ENCODE results near the gene AGXT.

AGXT gene

DNA sequence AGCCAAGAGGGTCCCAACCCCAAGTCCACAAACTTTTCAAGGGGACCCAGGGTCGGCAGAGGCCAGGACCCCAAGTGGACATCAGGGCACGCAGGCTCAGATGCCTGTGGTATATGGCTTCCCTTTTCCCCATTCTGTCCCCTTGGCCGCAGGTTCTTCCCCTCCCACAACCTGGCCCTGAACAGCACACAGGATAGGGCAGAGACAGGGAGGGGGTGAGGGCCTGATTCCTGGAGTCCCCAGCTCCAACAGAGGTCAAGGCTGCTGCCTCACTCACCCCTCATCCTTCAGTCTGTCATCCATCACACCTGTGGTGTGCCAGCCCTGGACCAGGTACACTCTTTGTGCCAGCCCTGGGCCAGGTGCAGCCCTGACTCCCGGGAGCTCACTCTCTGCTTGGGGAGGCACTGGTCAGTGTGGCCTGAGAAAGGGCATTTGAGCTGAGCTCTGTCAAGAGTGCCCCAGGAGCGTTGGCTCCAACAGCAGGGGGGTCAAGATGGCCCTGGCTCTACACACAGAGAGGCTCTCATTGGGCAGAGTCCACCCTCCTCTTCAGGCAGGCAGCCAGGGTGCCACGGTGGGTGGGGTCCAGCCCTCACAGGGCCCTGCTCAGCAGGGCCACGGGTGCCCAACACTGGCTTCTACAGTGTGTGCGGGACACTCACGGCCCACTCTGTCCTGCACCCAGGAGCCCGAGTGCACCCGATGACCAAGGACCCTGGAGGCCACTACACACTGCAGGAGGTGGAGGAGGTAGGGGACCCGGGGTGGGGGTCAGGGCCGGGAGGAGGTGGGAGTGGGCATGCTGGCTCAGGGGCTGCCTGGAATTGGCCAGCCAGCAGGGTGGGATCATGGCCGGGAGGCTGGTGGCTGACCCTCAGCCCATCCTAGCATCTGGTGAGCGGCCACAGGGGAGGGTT is 1.6 kb downstream of the AGXT start:
- no peak for DNase-seq

DNA sequence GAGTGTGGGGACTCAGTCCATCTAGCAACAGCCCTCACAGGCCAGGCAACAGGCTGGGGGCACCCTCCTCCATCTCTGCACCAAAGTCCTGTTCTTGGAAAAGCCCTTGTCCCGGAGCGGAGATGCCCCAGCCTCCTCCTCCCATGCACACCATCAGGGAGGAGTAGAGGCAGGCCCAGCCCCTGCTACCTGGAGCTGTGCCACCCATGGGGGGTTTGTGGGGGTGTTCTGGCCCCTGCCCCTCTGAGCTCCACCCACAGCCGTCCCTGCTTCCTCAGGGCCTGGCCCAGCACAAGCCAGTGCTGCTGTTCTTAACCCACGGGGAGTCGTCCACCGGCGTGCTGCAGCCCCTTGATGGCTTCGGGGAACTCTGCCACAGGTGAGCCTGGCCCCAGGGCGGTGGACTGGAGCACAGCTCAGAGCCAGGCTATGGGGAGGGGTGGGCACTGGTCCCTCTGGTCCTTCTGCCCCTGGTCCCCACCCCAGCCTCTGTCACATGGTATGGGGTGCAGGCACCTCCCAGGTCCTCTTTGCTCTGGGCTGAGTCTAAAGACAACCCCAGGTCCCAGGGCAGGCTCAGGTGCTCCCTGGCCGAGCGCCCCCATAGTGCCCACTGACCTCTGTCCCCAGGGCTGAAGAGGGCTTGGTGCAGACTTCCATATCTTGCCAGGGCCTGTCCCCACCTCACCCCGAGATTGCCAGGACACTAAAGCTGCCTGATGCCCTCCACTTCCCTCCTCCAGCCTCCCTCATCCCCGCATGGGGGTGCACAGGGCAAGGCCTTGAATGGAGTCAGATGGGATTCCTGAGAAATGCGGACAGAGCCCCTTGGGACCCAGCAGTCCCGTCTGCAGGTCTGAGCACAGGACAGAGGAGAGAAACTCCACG is 2.7 kb downstream of the AGXT start:
- no peak for DNase-seq

DNA sequence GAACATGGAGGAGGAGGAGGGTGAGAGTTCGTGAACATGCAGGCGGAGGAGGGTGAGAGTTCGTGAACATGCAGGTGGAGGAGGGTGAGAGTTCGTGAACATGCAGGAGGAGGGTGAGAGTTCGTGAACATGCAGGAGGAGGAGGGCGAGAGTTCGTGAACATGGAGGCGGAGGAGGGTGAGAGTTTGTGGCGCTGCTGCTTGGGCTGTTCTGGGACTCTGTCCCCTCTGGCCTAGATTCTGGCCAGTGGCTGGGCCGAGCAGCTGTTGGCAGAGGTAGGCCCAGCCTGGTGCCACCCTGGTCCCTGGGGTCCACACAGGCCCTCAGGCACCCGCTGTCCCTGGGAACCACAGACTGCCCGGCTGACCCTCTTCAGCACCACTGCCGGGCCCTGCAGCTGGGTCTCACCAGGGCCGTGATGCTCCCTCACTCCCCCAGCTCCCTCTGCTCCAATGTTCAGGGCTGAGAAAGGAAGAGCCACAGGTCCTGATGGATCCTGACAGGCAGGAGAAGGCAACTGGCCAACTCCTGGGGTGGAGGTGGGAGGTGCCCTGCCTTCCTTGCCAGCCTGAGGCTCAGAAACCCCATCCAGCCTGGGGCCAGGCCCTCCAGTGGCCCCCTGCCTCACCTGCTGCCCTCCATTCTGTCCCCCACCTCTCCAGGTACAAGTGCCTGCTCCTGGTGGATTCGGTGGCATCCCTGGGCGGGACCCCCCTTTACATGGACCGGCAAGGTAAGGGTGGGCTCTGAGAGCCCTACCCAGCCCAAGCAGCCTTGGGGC is 3.9 kb downstream of the AGXT start:
- no peak for DNase-seq

DNA sequence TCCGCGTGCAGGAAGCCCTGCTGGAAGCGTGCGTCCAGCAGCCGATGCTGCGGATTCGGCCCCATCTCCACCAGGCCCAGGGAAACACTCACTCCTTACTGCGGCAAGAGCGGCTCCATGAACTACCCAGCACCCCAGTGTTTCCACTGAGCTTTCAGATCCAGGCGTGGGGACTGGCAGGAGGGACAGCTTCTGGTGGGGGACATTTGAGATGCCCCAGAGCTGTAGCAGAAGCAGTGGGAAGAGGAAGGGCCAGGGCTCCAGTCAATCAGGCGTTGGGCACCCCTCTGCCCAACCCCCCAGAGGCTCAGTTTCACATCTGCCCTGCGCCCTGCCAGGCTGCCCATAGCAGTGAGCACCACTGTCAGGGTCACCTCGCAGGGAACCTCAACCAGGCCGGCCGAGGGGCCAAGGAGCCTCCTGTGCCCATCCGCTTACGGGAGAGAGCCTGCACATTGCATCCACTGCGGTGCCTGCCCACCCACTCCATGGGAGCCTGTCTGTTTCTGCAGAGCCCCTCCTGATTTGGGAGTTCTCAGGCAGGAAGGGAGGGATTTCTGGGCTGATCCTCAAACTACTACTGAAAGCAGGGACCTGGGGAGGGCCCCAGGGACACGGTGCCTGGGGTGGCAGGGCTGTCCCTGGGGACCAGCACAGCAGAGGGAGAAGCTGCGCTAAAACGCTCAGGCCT is 4.6 kb downstream of the AGXT start:
- no peak for DNase-seq

DNA sequence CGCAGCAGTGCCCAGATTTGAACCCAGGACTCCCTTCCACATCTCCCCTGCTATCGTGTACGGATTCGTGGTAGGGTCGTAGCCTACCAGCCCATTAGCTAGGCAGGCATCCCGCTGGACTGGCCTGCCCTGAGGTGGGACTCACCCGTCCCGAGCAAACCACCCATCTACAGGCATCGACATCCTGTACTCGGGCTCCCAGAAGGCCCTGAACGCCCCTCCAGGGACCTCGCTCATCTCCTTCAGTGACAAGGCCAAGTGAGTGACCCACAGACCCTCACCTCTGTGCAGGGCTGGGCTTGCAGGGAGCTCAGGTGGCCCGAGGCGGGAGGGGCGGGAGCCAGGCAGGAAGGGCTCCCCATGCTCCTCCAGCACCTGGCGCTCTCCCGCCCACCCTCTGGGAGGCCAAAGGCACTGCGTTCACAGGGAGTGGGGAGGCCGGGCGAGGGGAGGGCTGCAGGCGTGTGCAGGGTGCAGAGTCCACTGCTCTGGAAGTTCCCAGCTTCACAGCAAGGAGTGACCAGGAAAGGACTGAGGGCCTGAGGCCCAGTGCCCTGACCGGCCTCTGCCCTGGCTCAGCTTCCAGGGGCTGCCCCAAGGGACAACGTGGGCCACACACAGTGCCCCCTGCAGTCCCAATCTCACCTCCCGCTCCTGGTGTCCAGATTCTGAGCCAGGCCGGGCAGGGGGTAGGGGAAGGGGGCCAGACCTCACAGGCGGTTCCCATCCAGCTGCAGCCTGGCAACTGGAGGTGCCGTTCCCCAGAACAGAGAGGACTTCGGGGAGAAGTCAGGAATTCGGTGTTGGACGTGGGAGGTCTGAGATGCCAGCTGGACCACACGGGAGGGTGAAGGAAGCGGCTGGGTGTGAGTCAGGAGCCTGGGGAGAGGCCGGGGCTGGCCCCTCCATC is 5.4 kb downstream of the AGXT start:
- DNase-seq, result no peak

DNA sequence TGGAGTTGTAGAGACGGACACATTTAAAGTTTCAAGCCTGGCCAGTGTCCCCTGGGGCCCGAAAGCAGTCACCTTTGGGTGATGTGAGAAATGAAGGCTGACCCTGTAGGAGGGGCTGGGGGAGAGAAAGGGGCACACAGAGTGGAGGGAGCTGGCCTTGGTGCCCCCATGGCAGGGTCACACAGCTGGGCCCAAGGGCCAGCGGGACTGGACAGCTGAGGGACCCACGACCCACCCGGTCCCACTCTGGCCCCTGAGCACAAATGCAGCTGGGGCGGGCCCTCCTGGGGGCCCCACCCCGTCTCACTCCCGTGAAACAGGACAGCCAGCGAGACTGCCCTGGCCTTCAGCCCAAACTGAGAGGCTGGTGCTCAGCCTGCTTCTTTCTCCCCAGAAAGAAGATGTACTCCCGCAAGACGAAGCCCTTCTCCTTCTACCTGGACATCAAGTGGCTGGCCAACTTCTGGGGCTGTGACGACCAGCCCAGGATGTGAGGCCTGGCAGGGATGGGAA is 6.1 kb downstream of the AGXT start:
- no peak for DNase-seq

DNA sequence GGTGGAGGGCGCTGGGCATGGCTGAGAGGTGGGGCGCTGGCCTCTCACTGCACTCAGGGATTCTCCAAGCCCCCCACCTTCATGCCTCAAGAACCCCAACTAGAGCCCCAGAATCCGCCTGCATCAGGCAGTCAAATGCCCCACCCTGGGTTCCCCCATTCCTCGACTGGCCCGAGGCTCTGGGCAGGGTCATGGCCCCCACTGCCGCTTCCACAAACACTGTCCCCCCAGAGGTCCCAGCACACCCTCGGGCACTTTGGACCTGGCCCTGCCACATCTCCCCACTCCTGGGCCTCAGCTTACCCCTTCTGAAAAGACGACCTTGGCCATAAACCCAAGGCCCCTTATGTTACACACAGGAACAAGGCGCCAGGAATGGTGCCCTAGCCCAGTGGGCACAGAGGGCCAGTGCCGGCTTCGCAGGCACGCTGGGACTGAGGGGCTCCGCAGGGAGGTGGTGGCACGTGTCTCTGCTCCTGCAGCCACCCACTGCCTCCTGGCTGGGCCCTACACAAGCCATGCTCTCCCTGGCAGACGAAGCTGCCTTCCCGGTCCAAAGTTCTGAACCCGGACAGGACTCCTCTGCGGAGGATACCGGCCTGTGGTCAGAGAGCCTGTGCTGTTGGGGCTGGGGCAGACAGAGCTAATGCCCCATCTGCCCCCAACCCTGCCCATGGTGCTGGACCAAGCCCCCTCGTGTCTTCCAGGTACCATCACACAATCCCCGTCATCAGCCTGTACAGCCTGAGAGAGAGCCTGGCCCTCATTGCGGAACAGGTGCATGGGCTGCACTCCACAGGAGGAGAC is 6.8 kb downstream of the AGXT start:
- DNase-seq, result no peak

DNA sequence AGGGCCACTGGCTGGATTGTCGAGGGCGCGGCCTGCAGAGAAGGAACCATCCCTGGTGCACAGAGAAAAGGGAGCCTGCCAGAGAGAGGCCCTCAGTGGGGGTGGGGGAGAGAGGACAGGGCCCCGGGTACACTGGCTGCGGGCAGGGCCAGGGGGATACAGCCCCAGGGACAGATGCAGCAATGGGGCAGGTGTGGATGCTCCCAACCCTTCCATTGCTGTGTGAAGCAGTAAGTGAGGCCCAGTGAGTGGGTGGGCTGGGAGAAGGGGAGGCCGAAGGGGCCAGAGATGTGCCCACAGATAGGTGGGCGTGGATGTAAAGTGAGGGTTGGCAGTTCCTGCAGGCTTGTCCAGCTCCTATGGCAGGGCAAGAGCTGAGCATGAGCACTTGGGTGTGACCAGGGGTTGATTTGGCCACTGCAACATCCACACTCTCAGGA is 7.4 kb downstream of the AGXT start:
- no peak for DNase-seq

DNA sequence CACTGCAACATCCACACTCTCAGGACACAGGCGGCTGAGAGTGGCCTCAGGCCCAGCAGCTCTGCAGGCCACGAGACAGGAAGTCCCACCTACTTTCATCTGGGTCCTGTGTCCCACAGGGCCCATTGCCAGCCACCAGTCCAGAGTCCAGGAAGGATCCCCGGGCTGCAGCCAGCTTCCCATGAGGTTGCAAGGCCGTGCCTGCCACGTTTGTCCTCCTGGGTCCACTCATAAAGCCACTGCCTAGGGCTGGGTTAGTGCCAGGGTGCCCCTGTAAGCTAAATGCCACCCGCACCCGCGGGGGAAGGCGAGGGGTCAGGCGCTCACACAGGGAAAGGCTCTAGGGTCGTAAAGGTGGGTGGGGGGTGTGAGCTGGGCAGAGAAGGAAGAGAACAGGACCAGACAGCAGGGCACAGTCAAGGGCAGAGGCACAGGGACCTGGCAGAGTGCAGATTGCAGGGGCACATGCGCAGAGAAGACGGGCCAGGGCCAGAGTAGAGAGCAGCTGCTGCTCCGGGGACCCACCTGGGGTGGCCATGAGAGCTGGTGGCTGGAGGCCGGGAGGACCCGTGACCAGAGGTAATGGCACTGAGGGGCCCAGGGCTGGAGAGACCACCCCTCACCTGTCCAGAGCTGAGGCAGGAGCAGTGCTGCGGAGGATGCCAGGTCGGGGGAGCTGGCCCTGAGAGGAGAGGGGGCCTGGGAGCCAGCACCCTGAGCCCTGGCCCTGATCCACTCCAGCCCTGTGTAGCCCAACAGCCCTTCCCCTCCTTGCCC is 8.0 kb downstream of the AGXT start:
- DNase-seq, result no peak

DNA sequence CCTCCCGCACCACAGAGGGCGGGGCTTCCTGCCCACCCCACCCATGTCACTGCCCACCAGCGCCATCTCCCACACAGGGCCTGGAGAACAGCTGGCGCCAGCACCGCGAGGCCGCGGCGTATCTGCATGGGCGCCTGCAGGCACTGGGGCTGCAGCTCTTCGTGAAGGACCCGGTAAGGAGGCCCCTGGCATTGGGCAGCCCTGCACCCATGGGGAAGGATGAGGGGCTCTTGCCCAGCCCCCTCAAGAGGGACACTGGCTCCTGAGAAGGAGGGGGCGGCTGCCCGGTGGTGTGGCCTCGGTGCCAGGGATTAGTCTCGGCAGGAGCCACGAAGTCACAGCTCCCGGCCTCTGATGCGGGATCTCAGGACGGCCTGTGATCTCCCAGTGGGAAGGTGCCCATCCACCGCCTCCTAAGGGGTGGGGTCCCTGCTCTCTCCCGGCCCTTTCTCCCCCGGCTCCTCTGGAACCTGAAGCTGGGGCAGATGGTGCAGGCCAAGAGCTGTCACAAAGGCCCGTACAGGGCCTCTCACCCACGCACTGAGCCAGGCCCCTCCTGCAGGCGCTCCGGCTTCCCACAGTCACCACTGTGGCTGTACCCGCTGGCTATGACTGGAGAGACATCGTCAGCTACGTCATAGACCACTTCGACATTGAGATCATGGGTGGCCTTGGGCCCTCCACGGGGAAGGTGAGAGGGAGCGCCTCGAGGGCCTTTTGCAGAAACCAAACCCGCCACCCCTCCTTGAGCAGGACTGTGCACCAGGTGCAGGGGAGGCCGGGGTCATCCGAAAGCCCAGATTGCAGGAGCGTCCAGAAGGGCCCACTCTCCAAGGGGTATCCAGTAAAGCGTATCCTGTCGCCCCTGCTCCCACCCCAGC is 9.1 kb downstream of the AGXT start:
- no peak for DNase-seq

DNA sequence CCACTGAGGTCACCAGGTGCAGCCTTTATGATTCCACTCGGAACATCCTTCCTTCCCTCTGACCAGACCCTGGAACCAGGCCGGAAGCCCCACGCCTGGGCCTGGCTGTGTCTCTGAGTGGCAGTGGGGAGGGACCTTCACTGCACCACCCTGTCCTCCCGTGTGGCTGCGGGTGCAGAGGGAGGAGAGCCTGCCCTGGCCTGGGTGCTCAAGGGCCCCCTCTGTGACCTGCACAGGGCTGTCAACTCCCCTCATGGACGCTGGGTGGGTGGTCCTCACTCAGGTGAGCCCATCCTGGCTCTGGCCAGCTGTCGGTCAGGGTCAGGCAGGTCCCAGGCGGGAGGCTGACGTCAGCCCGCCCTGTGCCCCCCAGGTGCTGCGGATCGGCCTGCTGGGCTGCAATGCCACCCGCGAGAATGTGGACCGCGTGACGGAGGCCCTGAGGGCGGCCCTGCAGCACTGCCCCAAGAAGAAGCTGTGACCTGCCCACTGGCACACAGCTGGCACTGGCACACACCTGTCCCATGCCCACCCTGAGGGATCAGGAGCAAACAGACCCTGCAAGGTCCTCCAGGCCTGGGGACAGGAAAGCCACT is 9.8 kb downstream of the AGXT start:
- DNase-seq, result no peak

DNA sequence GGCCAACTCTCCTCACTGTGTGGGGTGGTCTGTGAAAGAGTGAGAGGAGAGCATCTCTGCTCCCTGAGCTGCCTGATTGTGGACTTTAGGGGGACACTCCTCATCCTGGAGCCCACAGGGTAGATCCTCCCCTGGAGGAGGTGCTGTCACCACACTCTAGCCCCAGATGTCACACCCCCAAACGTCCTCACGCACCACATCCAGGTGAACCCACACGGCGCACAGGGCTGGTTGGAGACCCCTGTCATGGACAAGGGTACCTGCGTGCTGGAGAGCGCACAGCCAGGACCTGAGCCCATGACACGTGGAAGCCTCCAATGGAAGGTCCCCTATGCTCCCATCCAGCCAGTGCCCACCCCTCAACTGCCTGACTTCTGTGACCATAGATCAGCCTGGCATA is 10.5 kb downstream of the AGXT start:
- DNase-seq, result no peak

DNA sequence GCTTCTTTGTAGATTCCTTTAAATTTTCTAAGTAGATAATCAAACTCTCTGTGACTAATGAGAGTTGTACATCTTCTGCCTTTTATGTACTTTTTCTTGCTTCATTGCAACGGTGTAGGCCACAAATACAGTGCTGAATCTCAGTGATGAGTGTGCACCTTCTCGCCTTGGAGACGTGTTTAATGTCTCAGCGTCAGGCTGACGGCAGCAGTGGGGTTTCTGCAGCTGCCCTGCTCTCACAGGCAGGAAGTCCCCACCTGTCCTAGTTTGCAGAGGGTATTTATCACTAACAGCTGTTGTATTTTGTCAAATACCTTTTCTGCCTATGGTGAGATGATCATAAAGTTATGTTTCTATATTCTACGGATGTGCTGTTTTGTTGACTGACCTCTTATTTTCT is 13.3 kb downstream of the AGXT start:
- DNase-seq, result no peak

DNA sequence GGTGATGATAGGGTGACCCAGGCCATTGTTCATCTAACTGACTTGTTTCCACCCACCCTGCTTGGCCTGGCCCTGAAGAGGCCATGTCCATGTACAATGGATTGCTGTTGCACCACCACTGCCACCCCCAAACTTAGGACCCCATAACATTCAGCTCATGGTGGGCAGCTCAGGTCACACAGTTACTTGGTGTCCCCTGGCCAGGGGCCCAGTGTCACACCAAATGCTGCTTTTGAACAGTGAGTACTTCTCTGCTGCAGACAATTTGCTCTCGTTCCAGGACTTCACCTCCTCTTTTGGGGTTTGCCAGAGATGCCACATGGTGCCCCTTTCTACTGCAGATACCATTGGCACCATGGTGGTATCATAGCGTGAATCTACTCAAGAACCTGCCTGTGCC is 15.6 kb downstream of the AGXT start:
- no peak for DNase-seq

DNA sequence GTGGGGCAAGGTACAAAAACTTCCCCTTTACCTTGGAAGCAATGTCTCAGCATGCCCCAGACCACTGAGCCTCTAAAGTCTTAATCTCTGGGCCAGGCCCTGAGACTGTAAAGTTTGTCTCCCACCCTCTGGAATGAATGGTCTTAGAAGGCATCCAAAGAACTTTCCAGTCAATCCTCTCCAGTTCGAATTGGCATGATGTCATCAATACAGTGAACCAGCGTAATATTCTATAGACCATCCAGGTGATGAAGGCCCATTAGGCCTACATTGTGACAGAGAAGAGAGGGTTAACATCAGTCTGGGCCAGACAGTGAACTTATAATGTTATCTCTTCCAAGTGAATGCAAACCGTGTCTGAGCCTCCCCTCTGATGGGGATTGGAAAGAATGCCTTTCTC is 16.1 kb downstream of the AGXT start:
- no peak for DNase-seq

DNA sequence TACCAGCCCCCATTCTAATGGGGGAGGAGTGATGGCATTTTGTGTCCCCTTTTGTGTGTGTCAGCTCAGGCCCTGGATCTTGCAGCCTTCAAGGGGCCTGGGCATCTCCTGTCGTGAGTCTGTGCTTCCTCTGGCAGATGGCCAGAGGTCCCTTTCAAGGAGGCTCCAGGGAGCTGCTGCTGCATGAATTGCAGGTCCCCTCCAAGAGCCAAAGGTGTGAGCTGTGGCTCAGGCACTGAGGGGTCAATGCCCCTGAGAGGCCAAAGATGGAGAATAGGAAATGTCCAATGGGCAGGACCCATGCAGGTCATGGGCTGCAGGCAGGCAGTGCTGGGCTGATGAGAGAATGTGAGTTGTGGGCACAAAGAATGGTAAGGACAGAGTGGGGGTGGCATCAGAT is 16.9 kb downstream of the AGXT start:
- no peak for DNase-seq

DNA sequence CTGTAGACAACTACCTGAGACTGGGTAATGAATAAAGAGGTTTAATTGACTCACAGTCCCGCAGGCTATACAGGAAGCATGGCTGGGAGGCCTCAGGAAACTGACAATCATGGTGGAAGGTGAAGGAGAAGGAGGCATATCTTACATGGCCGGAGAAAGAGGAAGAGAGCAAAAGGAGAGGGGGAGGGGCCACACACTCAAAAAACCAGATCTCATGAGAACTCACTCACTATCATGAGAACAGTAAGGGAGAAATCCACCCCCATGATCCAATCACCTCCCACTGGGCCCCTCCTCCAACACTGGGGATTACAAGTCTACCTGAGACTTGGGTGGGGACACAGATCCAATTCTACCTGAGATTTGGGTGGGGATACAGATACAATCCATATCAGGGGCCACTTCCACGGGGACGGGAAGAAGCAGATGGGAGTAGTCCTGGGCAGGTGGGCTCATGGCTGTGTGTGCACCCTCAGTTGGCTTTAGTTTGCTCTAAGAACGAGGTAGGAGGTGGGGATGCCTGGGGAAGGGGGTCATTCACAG is 17.5 kb downstream of the AGXT start:
- no peak for DNase-seq
